Limb (tissue), 2 donors: ENCODE data around the gene NDOR1.

Source experiments
- DNase-seq, 2 donors: peaks; one replicate each; pipeline ENCODE4 v3.0.0-alpha.2; 2016; ENCODE audit errors: extremely low spot score in 2 of 2

NDOR1 gene

DNA sequence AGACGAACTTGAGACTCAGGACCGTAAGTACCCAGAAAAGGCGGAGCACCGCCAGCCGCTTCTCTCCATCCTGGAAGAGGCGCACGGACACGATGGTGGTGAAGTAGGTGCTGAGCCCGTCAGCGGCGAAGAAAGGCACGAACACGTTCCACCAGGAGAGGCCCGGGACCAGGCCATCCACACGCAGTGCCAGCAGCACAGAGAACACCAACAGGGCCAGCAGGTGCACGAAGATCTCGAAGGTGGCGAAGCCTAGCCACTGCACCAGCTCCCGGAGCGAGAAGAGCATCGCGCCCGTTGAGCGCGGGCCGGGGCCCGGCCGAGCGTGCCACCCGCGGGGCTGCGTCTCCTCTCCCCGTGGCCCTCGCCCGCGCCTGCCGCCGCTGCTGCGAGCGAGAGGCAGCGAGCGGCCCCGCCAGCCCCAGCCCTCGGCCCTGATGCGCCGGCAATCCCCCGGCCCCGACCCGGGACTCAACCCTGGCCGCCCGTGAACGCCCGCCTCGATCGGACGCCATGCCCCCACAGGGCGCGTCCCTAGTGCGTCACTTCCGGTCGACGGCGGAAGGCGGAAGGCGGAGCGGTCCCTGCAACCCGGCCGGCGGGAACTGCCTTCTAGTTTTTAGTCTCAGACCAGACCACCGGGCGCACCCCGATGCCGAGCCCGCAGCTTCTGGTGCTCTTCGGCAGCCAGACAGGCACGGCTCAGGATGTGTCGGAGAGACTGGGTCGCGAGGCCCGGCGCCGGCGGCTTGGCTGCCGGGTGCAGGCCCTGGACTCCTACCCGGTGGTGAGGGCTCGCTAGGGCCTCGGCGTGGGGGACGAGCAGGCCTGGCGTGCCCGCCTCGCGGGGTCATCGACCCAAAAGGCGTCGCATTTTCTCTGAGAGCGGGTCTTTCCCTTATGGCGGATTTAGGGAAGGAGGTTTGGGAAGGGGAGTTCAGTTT, at the start of gene NDOR1, which contains the start of gene TMEM203:
Gene NDOR1, plus strand, starts transcription at position 575 of the 944 bp plus-strand sequence. Its CDS starts 78 bp downstream, at position 653.
Gene TMEM203, minus strand, starts transcription at position 523 of the 944 bp plus-strand sequence. Its CDS starts 234 bp downstream, at position 289.
- peak; percentile 84 to 96 for DNase-seq

GRCh38 chr9:137156567-137157375, 48.7 kb upstream of the NDOR1 start:
- no peak for DNase-seq

GRCh38 chr9:137157618-137158415, 47.7 kb upstream of the NDOR1 start:
- no peak for DNase-seq

GRCh38 chr9:137158625-137159024, 46.9 kb upstream of the NDOR1 start:
- no peak for DNase-seq

DNA sequence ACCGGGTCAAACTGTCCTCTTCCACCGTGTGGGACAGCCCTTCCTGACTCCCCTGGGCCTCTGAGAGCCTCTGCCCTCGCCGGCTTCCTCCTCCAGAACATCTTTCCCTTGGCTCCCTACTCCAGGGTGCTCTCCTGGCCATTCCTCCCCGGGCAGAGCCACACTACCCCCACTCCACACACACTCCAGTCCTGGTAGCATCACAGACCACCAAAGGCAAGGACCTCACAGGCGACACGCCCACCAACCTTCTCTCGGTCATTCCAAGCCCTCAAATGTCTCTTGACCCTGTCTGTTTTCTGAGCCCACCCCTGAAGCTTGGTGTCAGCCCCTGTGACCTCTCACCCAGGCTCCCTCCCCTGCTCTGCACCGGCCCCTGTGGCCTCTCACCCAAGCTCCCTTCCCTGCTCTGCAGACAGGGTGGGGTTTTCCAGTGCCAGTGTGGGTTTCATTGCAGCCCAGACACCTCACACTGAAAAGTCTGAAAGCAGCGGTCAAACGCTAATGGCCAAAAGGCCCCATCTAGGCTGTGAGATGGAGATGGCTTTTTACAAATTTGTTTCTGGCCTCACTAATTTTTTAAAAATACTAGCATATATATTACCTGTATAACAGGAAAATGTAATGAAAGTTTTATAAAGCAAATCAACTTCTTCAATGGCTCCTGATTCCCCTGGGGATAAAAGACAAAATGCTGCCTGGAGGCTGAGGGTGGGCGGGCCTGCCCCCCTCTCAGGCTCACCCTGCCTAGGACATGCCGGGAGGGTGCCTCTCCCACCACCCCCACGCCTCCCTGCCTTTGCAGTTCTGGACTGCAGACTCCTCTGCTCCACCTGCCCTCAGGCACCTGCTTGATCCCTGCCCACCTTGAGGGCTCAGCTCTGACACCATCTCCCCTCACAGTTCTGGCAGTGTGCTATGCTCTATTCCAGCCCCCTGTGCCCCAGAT, 46.1 kb upstream of the NDOR1 start:
- no peak for DNase-seq

DNA sequence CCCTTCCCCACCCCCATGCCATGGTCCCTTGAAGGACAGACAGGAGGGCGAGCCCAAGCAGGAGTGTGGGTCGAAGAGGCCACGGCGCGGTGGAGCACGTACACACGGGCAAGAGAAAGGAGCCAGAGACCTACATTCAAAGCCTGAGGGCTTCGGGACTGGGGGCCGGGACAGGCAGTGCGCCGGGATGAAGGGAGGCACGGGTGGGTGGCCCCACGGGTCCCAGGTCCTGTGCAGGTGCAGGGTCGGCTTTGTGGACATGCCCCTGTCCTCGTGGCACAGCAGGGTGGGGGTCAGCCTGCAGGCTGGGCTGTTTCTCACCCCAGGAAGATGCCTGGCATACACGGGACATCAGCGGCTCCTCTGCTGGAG, 45.5 kb upstream of the NDOR1 start:
- DNase-seq: no peak

DNA sequence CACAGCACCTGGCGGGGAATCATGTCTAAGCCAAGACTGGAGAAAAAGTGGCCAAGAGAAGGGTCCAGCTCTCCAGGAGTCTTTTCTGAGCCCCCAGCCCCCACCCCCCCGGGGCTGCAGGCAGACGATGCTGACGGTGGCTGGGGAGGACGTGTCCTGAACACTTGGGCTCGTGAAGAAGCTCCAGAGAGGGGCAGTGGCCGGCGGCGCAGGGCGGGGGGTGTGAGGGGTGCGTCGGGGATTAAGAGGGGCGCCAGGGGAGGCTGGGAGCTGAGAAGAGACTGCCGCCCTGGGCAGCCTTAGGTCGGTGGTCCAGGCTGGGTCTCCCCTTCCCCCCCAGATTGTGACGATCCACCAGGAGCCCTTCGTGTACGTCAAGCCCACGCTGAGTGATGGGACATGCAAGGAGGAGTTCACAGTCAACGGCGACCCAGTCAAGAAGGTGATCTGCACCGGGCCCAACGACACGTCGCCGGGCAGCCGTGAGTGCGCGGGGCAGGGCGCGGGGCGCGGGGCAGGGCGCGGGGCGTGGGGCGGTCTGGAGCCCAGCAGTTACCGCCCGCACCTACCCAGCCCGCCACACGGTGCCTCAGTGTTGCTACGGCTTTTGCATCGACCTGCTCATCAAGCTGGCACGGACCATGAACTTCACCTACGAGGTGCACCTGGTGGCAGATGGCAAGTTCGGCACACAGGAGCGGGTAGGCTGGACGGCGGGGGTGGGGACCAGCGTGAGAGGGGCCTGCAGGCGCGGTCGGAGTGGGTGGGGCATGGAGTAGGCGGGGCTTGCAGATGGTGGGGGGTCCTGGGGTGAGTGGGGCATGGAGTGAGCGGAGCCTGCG, 44.6 kb upstream of the NDOR1 start:
- no peak for DNase-seq

DNA sequence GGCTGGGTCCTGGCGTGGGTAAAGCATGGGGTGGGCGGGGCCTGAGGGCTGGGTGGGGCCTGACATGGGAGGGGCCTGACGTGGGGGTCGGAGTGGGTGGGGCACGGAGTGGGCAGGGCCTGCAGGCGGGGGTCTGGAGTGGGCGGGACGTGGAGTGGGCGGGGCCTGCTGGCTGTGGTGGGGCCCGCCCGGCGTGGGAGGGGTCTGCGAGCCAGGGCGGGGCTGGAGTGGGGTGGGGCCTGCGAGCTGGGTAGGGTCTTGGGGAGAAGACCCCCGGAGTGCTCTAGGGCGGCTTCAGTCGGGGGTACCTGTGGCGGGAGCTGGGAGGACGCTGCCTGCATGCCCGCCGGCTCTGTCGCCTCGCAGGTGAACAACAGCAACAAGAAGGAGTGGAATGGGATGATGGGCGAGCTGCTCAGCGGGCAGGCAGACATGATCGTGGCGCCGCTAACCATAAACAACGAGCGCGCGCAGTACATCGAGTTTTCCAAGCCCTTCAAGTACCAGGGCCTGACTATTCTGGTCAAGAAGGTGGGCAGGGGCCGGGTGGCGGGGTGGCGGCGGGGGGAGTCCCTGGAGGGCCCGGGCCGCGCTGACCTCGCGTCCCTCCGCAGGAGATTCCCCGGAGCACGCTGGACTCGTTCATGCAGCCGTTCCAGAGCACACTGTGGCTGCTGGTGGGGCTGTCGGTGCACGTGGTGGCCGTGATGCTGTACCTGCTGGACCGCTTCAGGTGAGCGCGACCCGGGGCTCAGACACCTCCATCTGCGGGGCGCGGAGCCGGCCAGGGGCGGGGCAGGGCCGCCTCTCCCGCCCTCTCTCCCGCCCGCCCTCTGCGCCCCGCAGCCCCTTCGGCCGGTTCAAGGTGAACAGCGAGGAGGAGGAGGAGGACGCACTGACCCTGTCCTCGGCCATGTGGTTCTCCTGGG, 43.7 kb upstream of the NDOR1 start:
- DNase-seq: no peak

DNA sequence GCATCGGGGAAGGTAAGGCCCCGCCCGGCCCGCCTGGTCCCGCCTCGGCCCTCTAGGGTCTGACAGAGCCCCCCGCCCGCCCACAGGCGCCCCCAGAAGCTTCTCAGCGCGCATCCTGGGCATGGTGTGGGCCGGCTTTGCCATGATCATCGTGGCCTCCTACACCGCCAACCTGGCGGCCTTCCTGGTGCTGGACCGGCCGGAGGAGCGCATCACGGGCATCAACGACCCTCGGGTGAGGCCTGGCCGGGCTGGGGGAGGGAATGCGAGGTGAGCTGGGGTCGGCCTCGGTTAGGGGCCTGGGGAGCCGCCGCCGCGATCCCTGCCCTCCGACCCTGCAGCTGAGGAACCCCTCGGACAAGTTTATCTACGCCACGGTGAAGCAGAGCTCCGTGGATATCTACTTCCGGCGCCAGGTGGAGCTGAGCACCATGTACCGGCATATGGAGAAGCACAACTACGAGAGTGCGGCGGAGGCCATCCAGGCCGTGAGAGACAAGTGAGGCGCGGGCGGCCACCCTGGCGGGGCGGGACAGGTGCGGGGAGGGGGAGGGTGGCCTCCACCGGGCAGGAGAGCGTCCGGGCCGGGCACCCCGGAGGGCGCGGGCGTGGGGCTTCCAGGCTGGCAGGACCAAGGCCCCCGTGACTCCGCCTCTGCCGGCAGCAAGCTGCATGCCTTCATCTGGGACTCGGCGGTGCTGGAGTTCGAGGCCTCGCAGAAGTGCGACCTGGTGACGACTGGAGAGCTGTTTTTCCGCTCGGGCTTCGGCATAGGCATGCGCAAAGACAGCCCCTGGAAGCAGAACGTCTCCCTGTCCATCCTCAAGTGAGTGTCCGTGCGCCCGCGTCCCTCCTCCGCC, 42.8 kb upstream of the NDOR1 start:
- no peak for DNase-seq

- no peak for DNase-seq
Observed at GRCh38 chr9:137163365-137163715, 42.2 kb upstream of the NDOR1 start.

DNA sequence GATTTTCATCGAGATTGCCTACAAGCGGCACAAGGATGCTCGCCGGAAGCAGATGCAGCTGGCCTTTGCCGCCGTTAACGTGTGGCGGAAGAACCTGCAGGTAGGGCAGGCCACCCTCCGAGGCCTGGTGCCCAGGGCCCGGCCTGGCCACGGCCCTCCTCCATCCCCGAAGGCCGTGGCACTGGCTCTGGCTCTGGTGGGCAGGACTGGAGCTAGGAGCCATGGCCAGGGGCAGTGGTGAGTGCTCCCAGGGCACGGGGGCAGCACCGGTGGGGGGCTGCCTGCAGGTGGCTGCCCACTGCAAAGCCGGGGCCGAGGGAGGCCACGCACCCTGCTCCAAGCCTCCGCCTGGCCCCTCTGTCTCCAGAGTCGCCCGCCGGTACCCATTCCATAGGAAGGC, 41.7 kb upstream of the NDOR1 start:
- DNase-seq: no peak

DNA sequence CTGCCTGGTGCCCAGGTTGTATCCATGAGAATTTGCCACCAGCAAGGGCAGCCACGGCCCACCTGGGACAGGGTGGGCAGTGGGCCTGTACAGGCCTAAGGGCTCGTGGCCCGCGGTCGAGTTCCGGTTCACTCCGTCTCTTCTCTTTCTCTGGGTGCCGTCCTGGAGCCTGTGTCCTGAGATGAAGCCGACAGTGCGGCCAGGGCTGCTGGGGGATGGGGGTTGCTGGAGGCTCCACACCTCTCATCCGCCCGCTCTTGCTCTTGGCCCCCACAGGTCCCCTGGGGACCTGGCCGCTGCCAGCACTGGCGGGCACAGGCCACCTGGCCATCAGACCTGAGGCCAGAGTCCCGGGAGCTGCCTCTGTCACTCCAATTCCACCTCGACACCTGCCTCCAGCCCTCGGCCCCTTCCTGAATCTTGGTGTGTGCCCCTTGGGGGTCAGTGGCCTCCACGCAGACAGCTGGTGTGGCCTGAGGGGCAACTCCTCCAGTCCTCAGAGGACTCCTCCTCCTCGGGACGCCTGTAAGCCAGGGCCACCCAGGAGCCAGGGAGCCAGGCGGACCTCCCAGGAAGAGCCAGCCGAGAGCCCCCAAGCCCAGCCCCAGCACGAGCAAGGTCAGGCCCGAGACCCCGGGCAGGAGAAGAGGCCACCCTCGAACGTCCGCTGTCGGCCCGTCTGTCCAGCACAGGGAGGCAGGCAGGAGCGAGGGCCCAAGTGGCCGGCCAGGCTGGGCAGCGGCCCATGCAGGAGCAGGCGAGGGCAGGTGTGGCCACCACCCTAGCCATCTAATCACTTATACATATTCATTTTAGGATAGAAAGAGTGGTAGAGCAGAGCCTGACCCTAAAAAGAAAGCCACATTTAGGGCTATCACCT, 40.9 kb upstream of the NDOR1 start:
- no peak for DNase-seq

DNA sequence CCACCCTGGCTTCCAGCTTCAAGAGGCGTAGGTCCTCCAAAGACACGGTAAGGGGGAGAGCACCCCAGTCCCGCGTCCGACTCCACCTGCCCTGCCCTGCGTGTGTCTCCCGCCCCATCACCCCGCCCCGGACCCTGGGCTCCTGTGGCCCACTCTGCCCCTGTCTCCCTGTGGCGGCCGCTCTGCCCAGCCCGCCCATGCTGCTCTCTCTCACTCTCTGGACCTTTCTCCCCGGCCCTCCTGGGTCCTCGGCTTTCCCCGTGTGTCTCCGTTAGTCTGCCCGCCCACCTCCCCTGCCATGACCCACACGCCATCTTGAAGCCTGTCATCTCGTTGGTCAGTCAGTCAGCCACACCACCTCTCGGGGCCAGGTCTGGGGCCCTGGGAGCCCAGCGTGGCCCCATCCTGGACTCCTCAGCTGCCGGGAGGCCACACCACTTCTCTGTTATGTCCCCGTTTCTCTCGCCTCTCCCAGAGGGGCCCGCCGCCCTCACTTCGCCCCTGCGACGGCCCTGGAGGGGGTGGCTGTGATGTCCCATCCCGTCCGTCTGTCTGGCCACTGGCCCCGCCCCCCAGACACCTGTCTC, 40.2 kb upstream of the NDOR1 start:
- DNase-seq: no peak

- no peak for DNase-seq
Observed at GRCh38 chr9:137166380-137167229, 38.9 kb upstream of the NDOR1 start.

DNA sequence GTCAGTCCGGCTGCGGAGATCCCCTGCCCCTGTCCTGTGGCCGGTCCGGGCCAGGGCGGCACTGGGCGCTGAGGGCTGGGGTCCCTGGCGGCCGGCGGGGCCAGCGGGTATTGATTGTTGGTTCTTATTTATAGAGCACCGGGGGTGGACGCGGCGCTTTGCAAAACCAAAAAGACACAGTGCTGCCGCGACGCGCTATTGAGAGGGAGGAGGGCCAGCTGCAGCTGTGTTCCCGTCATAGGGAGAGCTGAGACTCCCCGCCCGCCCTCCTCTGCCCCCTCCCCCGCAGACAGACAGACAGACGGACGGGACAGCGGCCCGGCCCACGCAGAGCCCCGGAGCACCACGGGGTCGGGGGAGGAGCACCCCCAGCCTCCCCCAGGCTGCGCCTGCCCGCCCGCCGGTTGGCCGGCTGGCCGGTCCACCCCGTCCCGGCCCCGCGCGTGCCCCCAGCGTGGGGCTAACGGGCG, 38.2 kb upstream of the NDOR1 start:
- no peak for DNase-seq
